HepG2 (cell line): ENCODE results near the gene WWP2. TPM values are rescaled to one million over a fixed set of nuclear protein-coding genes. Genes with fewer than 3 reads are reported as not detected.

Experiments used
- CTCF ChIP-seq: sonication (generic); formaldehyde crosslinking; IDR thresholded peaks from 2 replicates; pipeline ENCODE4 v1.5.0; 2020; ENCODE audit warnings: mild to moderate bottlenecking, missing genetic modification reagents, moderate library complexity
- ELF3 ChIP-seq: IDR thresholded peaks from 2 replicates; pipeline ENCODE4 v1.6.1; 2016; ENCODE audit warnings: missing genetic modification reagents, missing compliant biosample characterization
- FOXP1 ChIP-seq, 2 experiments: fragments of 450-650 bp in 1 of 2; IDR thresholded peaks; 2 replicates each; pipeline ENCODE4 v1.6.1; 2017 to 2018; ENCODE audit warnings: antibody characterized with exemption in 1 of 2
- GFI1 ChIP-seq: sonication (generic); formaldehyde crosslinking; IDR thresholded peaks from 2 replicates; pipeline ENCODE4 v1.5.0; 2020; ENCODE audit warnings: missing genetic modification reagents, mild to moderate bottlenecking, borderline replicate concordance
- KLF16 ChIP-seq, 2 experiments: sonication (generic) in 1 of 2; formaldehyde crosslinking in 1 of 2; IDR thresholded peaks; 2 replicates each; pipeline versions ENCODE4 v1.6.1 to v1.8.0; 2016 to 2023; ENCODE audit warnings: missing genetic modification reagents in 2 of 2, missing compliant biosample characterization in 1 of 2
- MAZ ChIP-seq, 2 experiments: sonication (generic) in 1 of 2; formaldehyde crosslinking in 1 of 2; IDR thresholded peaks; 2 replicates each; pipeline versions ENCODE4 v1.5.0 to v1.6.1; 2012 to 2020; ENCODE audit warnings: low read depth in 2 of 2, mild to moderate bottlenecking in 2 of 2, borderline replicate concordance in 1 of 2, improper control_type of control experiment in 1 of 2, low read length in 1 of 2, missing genetic modification reagents in 1 of 2, moderate library complexity in 1 of 2
- MLX ChIP-seq: IDR thresholded peaks from 2 replicates; pipeline ENCODE4 v1.6.1; 2016
- NCOA2 ChIP-seq: sonication (generic); formaldehyde crosslinking; IDR thresholded peaks from 2 replicates; pipeline ENCODE4 v1.8.0; 2022; ENCODE audit warnings: inconsistent platforms
- NONO ChIP-seq, 2 experiments: fragments of 450-650 bp in 1 of 2; sonication (generic) in 1 of 2; formaldehyde crosslinking in 1 of 2; IDR thresholded peaks in 1 of 2; conservative IDR thresholded peaks in 1 of 2; 2 replicates each; pipeline versions ENCODE4 v1.6.1 to v1.8.0; 2017 to 2022; ENCODE audit warnings: mild to moderate bottlenecking in 1 of 2, missing genetic modification reagents in 1 of 2, moderate library complexity in 1 of 2
- PAXIP1 ChIP-seq: sonication (generic); formaldehyde crosslinking; conservative IDR thresholded peaks from 2 replicates; pipeline ENCODE4 v1.4.0; 2020; ENCODE audit warnings: mild to moderate bottlenecking, missing genetic modification reagents, moderate library complexity
- PITX1 ChIP-seq: sonication (generic); formaldehyde crosslinking; IDR thresholded peaks from 2 replicates; pipeline ENCODE4 v1.5.1; 2020; ENCODE audit warnings: mild to moderate bottlenecking, missing genetic modification reagents
- SIX1 ChIP-seq: sonication (generic); formaldehyde crosslinking; IDR thresholded peaks from 2 replicates; pipeline ENCODE4 v1.4.0; 2020; ENCODE audit warnings: missing genetic modification reagents, borderline replicate concordance
- ZFP41 ChIP-seq: sonication (generic); formaldehyde crosslinking; IDR thresholded peaks from 2 replicates; pipeline ENCODE4 v1.4.0; 2020; ENCODE audit warnings: mild to moderate bottlenecking, missing genetic modification reagents, borderline replicate concordance
- ZMYM3 ChIP-seq: sonication (generic); formaldehyde crosslinking; IDR thresholded peaks from 2 replicates; pipeline ENCODE4 v1.5.1; 2020; ENCODE audit warnings: mild to moderate bottlenecking, missing genetic modification reagents
- ZMYM4 ChIP-seq: sonication (generic); formaldehyde crosslinking; IDR thresholded peaks from 2 replicates; pipeline ENCODE4 v1.8.1; 2023; ENCODE audit warnings: mild to moderate bottlenecking, missing genetic modification reagents
- ZNF329 ChIP-seq: sonication (generic); formaldehyde crosslinking; IDR thresholded peaks from 2 replicates; pipeline ENCODE4 v1.9.0; 2021; ENCODE audit warnings: low read depth, mild to moderate bottlenecking, missing genetic modification reagents
- ZNF337 ChIP-seq: sonication (generic); formaldehyde crosslinking; IDR thresholded peaks from 2 replicates; pipeline ENCODE4 v1.5.1; 2020; ENCODE audit warnings: missing genetic modification reagents, low read depth, mild to moderate bottlenecking, borderline replicate concordance
- ZNF574 ChIP-seq: sonication (generic); formaldehyde crosslinking; IDR thresholded peaks from 2 replicates; pipeline ENCODE4 v1.4.0; 2020; ENCODE audit warnings: missing genetic modification reagents
- ZNF746 ChIP-seq: sonication (generic); formaldehyde crosslinking; IDR thresholded peaks from 2 replicates; pipeline ENCODE4 v1.8.0; 2022; ENCODE audit warnings: mild to moderate bottlenecking, missing genetic modification reagents
- polyA plus RNA-seq, 8 experiments: library from polyadenylated mRNA; depleted of rRNA in 3 of 8; stranded (reverse) in 7 of 8; unstranded in 1 of 8; fragments of >200 nt; fragmentation: Illumina TruSeq in 4 of 8; extraction: Trizol in 4 of 8; gene quantifications; 2 replicates each; pipeline versions ENCODE4 v1.2.1 to v1.2.3, GENCODE V29; 2011 to 2016; ENCODE audit warnings: low read depth in 4 of 8, missing spikeins in 1 of 8, mixed read lengths in 1 of 8; ENCODE audit not compliant: insufficient read depth in 1 of 8
- total RNA-seq, 5 experiments: library from RNA; depleted of rRNA; stranded (reverse); fragments of >200 nt; fragmentation: Illumina TruSeq; extraction: Trizol; gene quantifications; 2 replicates each; pipeline ENCODE4 v1.2.3, GENCODE V29; 2016; ENCODE audit warnings: low read depth in 1 of 5

The WWP2 gene
- total and polyA plus RNA-seq, 2 of the 13 experiments (the other 11 are each of a cell fraction or from before 2014, with no cell fraction given), result 11.4 to 28.2 TPM

GRCh38 chr16:69820926-69821541 lies 58.9 kb downstream of the WWP2 start (continued):
- TF ChIP-seq KLF16 (CRISPR knock-in tag; IDR thresholded peaks at IDR 0.05) (0 out of 4 replicates have a peak, but pooled peaks of 1 of the 2 experiments have one; percentile 28), ZNF337 (CRISPR knock-in tag) (no peak), CTCF (peak; percentile 35), ZFP41 (CRISPR knock-in tag) (peak; percentile 62; the same call in 1 of the 2 replicates), ZMYM4 (CRISPR knock-in tag) (0 out of 2 replicates have a peak, but pooled peaks have one; percentile 33), SIX1 (CRISPR knock-in tag) (0 out of 2 replicates have a peak, but pooled peaks have one; percentile 16), GFI1 (CRISPR knock-in tag) (peak; percentile 50), PITX1 (CRISPR knock-in tag) (peak; percentile 52; the same call in 1 of the 2 replicates), FOXP1 (IDR thresholded peaks at IDR 0.05) (no peak), FOXP1 (CRISPR knock-in tag; IDR thresholded peaks at IDR 0.05) (peak; percentile 54; the same call in 1 of the 2 replicates), ZNF329 (no peak), ZNF746 (peak; percentile 70; the same call in 1 of the 2 replicates), PAXIP1 (CRISPR knock-in tag) (peak; percentile 81), NCOA2 (CRISPR knock-in tag) (0 out of 2 replicates have a peak, but pooled peaks have one; percentile 17), MAZ (IDR thresholded peaks at IDR 0.05; ENCODE audit: borderline replicate concordance, low read depth, low read length) (no peak), MAZ (CRISPR knock-in tag; IDR thresholded peaks at IDR 0.05; ENCODE audit: low read depth) (no peak), ELF3 (CRISPR knock-in tag) (peak; percentile 41; the same call in 1 of the 2 replicates), ZNF574 (CRISPR knock-in tag) (peak; percentile 30; the same call in 1 of the 2 replicates), MLX (CRISPR knock-in tag) (0 out of 2 replicates have a peak, but pooled peaks have one; percentile 52), NONO (IDR thresholded peaks at IDR 0.05) (no peak), NONO (CRISPR knock-in tag; conservative IDR thresholded peaks at IDR 0.05) (0 out of 2 replicates have a peak, but pooled peaks have one; percentile 26), ZMYM3 (CRISPR knock-in tag) (peak; percentile 68)
